CD4-positive, alpha-beta T cell (primary cell): ENCODE data around the gene AGFG2. TPM values are rescaled to one million over a fixed set of nuclear protein-coding genes. Genes with fewer than 3 reads are reported as not detected.

Experiments used
- ATAC-seq: fragments of 200-7000 bp; cut with Tn5 transposase; one replicate; pipeline ENCODE4 v1.10.0; 2022; ENCODE audit warnings: mild to moderate bottlenecking; ENCODE audit not compliant: poor library complexity
- CTCF ChIA-PET: fragments of 350-600 bp; sonication (Branson Sonifier 250); formaldehyde crosslinking; loops from one replicate; lab custom pipeline; 2021; ENCODE audit warnings: antibody characterized with exemption, inconsistent platforms; lab: Charles Lee
- POLR2A ChIA-PET: fragments of 350-600 bp; sonication (Branson Sonifier 250); formaldehyde crosslinking; loops from one replicate; lab custom pipeline; 2021; ENCODE audit warnings: antibody characterized with exemption, inconsistent platforms; lab: Charles Lee
- DNase-seq, 14 experiments: peaks; one replicate each; pipeline ENCODE4 v3.0.0-alpha.2; 2013 to 2020; ENCODE audit warnings: mixed read lengths in 2 of 14
- H3K27ac ChIP-seq, 2 donors: one replicate each; pipeline versions ENCODE4 v1.5.1 to v1.7.0; 2013; ENCODE audit warnings: low read length in 2 of 2, low read depth in 1 of 2, mild to moderate bottlenecking in 1 of 2
- H3K27me3 ChIP-seq, 2 experiments: 1 replicate in 1 of 2; 2 replicates in 1 of 2; pipeline versions ENCODE4 v1.6.1 to v1.7.0; 2013; ENCODE audit warnings: low read length in 2 of 2, control low read depth in 1 of 2, mild to moderate bottlenecking in 1 of 2, moderate library complexity in 1 of 2; ENCODE audit not compliant: insufficient read depth in 2 of 2, control insufficient read depth in 1 of 2
- H3K36me3 ChIP-seq: one replicate; pipeline ENCODE4 v1.6.1; 2013; ENCODE audit warnings: low read length, control low read depth; ENCODE audit not compliant: insufficient read depth
- H3K4me1 ChIP-seq: one replicate; pipeline ENCODE4 v1.6.1; 2013; ENCODE audit warnings: low read length, control low read depth; ENCODE audit not compliant: insufficient read depth
- H3K4me3 ChIP-seq: one replicate; pipeline ENCODE4 v1.5.1; 2013; ENCODE audit warnings: mild to moderate bottlenecking, low read length, moderate library complexity
- H3K9me3 ChIP-seq, 2 experiments: 1 replicate in 1 of 2; 2 replicates in 1 of 2; pipeline versions ENCODE4 v1.6.1 to v1.7.0; 2013; ENCODE audit warnings: low read length in 2 of 2, mild to moderate bottlenecking in 2 of 2, control low read depth in 1 of 2, moderate library complexity in 1 of 2; ENCODE audit not compliant: control insufficient read depth in 1 of 2, insufficient read depth in 1 of 2
- H3K27ac Mint-ChIP-seq: one replicate; pipeline ENCODE4 v1.8.0; 2020; ENCODE audit warnings: mixed read lengths
- H3K27me3 Mint-ChIP-seq: one replicate; pipeline ENCODE4 v1.8.0; 2021; ENCODE audit warnings: mixed read lengths
- H3K36me3 Mint-ChIP-seq: one replicate; pipeline ENCODE4 v1.8.0; 2021; ENCODE audit warnings: low read depth, mixed read lengths
- H3K4me1 Mint-ChIP-seq: one replicate; pipeline ENCODE4 v1.8.0; 2021; ENCODE audit warnings: low read depth, mixed read lengths
- H3K4me3 Mint-ChIP-seq: one replicate; pipeline ENCODE4 v1.8.0; 2020; ENCODE audit warnings: mild to moderate bottlenecking, mixed read lengths
- H3K9me3 Mint-ChIP-seq: one replicate; pipeline ENCODE4 v1.8.0; 2020; ENCODE audit warnings: mixed read lengths
- intact Hi-C, 2 experiments: fragments of 100-400 bp; cut with DNase I in 1 of 2; cut with micrococcal nuclease in 1 of 2; formaldehyde crosslinking; loops; one replicate each; pipeline versions ENCODE4 v1.15.1 to v1.9.0; 2023 to 2025; cut with DNase I, micrococcal nuclease
- total RNA-seq, 174 experiments: library from RNA in 2 of 174; stranded (reverse) in 2 of 174; gene quantifications; one replicate each; pipeline ENCODE4 v1.2.3 and lab custom pipeline; 2021 to 2026
- TF ChIP-seq, protein P1 (sequence below): fragments of 200-600 bp; IDR thresholded peaks from one replicate; pipeline ENCODE4 v1.8.0; 2022; ENCODE audit warnings: antibody characterized with exemption, mild to moderate bottlenecking

AGFG2 gene
- total RNA-seq, 2 experiments from 2014 or later, result 6.6 to 9.9 TPM

DNA sequence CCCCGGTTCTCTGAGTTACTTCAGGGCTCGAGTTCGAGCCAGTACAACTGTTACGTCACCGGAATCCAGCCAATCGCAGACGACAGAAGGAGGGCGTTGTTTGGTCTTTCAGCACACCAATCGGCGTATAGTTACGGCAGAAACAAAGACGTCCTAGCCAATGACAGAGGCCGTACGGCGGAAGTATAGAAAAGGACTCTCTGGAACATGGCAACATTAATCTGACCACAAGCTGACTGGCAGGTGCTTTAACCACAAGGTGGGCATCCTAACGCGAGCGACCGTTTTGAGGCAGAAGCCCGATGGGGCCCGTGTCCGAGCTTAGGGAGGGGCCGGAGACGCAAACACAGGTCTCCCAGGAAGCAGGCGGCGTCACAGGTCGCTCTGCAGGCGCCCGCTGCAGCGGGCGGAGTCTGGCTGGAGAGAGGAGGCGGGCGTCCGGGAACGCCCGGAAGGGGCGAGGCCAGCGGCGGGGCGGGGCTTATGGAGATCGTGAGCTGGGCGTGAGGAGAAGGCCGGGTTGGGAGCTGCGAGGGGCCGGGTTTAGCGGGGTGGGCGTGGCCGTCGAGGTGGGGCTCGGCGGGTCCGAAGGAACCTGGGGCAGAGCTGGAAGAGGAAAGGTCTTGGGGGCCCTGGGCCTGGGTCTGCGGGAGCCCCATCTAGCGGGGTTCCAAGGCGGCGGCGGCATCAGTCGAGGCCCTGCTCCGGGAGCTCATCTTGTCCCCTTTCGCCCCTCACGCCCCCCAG lies 73.2 kb downstream of the AGFG2 start, which contains the start of gene MOSPD3:
Gene MOSPD3, plus strand, starts transcription at position 558 of the 747 bp plus-strand sequence. CDS start 252 bp downstream, outside the sequence.
- H3K36me3 Mint-ChIP-seq, result peaks cover 5% of the 10 kb centered on the region
- Histone ChIP-seq H3K27me3 (no peaks in the 10 kb centered on the region), H3K27ac (peak within 1 kb of the TSS; percentile 78 to 92), H3K4me1 (peaks cover 27% of the 10 kb centered on the region), H3K4me3 (peak within 1 kb of the TSS; percentile 62), H3K36me3 (peaks cover 8% of the 10 kb centered on the region), H3K9me3 (no peaks in the 10 kb centered on the region)
- DNase-seq, result peak; percentile 95 to 99 (median 98)
- peaks cover 31% of the 10 kb centered on the region for H3K4me1 Mint-ChIP-seq
- TF ChIP-seq, protein P1, sequence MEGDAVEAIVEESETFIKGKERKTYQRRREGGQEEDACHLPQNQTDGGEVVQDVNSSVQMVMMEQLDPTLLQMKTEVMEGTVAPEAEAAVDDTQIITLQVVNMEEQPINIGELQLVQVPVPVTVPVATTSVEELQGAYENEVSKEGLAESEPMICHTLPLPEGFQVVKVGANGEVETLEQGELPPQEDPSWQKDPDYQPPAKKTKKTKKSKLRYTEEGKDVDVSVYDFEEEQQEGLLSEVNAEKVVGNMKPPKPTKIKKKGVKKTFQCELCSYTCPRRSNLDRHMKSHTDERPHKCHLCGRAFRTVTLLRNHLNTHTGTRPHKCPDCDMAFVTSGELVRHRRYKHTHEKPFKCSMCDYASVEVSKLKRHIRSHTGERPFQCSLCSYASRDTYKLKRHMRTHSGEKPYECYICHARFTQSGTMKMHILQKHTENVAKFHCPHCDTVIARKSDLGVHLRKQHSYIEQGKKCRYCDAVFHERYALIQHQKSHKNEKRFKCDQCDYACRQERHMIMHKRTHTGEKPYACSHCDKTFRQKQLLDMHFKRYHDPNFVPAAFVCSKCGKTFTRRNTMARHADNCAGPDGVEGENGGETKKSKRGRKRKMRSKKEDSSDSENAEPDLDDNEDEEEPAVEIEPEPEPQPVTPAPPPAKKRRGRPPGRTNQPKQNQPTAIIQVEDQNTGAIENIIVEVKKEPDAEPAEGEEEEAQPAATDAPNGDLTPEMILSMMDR, result no peak
- ATAC-seq, result peak; percentile 87
- peak within 1 kb of the TSS; percentile 97 for H3K27ac Mint-ChIP-seq
- POLR2A ChIA-PET, result interaction anchor here (0.5 to 3.3 kb wide), 36 partner anchors 8 to 1174 kb away, joined by 3 to 113 read pairs (median 5); partner anchors contain the start of genes ACTL6B, AGFG2, CPSF4 and FBXO24
- H3K9me3 Mint-ChIP-seq, result no peaks in the 10 kb centered on the region
- intact Hi-C loops, result loop anchor here (1.0 to 5.0 kb wide), 5 partner anchors 15 to 80 kb away; partner anchors contain the start of genes FBXO24 (in 1 of the 2), GIGYF1 (in 1 of the 2), GNB2 (in 1 of the 2) and LRCH4 (in 1 of the 2)
- peak within 1 kb of the TSS; percentile 94 for H3K4me3 Mint-ChIP-seq
- CTCF ChIA-PET, result interaction anchor here (1.3 to 3.5 kb wide), 8 partner anchors 15 to 93 kb away, joined by 3 to 22 read pairs (median 9); partner anchors contain the start of genes FBXO24, LRCH4 and POP7
- H3K27me3 Mint-ChIP-seq, result no peaks in the 10 kb centered on the region

DNA sequence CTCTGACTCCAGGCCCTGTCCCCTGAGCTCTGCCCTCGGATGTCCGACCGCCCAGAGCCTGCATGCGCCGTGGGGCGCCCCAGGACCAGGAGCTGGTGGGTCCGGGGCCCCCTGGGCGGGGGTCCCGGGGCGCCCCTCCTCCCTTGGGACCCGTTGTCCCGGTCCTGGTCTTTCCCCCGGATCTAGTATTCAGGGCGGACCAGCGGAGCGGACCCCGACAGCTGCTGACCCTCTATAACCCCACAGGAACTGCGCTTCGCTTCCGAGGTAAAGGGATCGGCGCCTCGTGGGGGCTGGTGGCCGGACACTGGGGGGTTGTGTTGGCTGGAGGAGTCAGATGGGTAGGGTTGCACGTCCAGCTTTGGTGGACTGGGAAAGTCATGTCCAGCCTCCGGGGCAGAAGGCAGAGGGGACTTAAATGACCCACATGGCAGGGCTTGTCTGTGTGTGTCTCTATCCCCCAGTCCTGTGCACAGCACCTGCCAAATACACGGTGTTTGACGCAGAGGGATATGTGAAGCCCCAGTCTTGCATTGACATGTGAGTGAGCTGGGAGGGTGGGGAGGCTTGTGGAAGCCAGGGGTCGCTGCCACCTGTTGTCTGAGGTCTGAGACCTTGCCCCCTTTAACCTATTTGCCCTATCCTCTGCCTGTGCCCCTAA lies 73.9 kb downstream of the AGFG2 start:
- POLR2A ChIA-PET, result interaction anchor here (0.5 to 3.3 kb wide), 35 partner anchors 8 to 1174 kb away, joined by 3 to 113 read pairs (median 5); partner anchors contain the start of genes ACTL6B, AGFG2, CPSF4 and FBXO24
- peak overlapping the region in 1 of 2 donors; percentile 78 for H3K27ac ChIP-seq
- intact Hi-C loops, result loop anchor here (1.0 to 5.0 kb wide), 5 partner anchors 14 to 79 kb away; partner anchors contain the start of genes FBXO24 (in 1 of the 2), GIGYF1 (in 1 of the 2), GNB2 (in 1 of the 2) and LRCH4 (in 1 of the 2)

More for the DNA sequence above, 73.9 kb downstream of the AGFG2 start:
- CTCF ChIA-PET, result interaction anchor here (1.1 to 3.5 kb wide), 9 partner anchors 11 to 93 kb away, joined by 3 to 22 read pairs (median 8); partner anchors contain the start of genes FBXO24, LRCH4 and POP7
- Mint-ChIP-seq H3K4me3 (peak overlapping the region; percentile 94), H3K4me1 (peaks cover 25% of the 10 kb centered on the region), H3K36me3 (peaks cover 5% of the 10 kb centered on the region), H3K27me3 (no peaks in the 10 kb centered on the region), H3K9me3 (no peaks in the 10 kb centered on the region), H3K27ac (peak overlapping the region; percentile 97)
- TF ChIP-seq, protein P1, result no peak
- Histone ChIP-seq H3K4me1 (peaks cover 27% of the 10 kb centered on the region), H3K36me3 (peaks cover 8% of the 10 kb centered on the region), H3K27me3 (no peaks in the 10 kb centered on the region), H3K9me3 (no peaks in the 10 kb centered on the region), H3K4me3 (peak overlapping the region; percentile 62)
- peak; percentile 7 for ATAC-seq
- peak in 8 of 14 experiments; percentile 22 to 67 (median 38) for DNase-seq
